ENCODE measurements around the gene LARP1. TPM values are rescaled to one million over a fixed set of nuclear protein-coding genes. Genes with fewer than 3 reads are reported as not detected.
"Not testable (repeated sequence)": the region's sequence is repeated elsewhere in the genome, so short reads cannot be mapped to it uniquely, and the experiment has no call there.

Gene LARP1
- total RNA-seq, 3 donors from 2014 or later, result 64.0 to 123 (median 73.7) TPM

GRCh38 chr5:154758493-154758892, 3.3 kb downstream of the LARP1 start:
- no peaks in the 10 kb centered on the region for H3K36me3 ChIP-seq
- no peak for TF ChIP-seq POLR2A (IDR thresholded peaks at IDR 0.05)
- TF ChIP-seq POLR2AphosphoS5 (IDR thresholded peaks at IDR 0.05), result no peak
- TF ChIP-seq CTCF (IDR thresholded peaks at IDR 0.05), result no peak
- H3K9me3 ChIP-seq, result no peaks in the 10 kb centered on the region
- DNase-seq (ENCODE audit: low spot score in 2 of 2), result no peak
- intact Hi-C loops (cut with DNase I; ENCODE audit: low total_unique reads), result no loop called here
- H3K27ac ChIP-seq, result peak overlapping the region; percentile 94 to 98
- no peaks in the 10 kb centered on the region for H3K27me3 ChIP-seq
- H3K4me3 ChIP-seq, result peak overlapping the region; percentile 82 to 99 (median 98)
- H3K4me1 ChIP-seq, result peaks cover 3 to 26% of the 10 kb centered on the region in 2 donors

GRCh38 chr5:154758977-154759376, 3.8 kb downstream of the LARP1 start:
- Histone ChIP-seq H3K4me3 (peak overlapping the region in 1 of 3 donors; percentile 99), H3K4me1 (peaks cover 3 to 21% of the 10 kb centered on the region in 2 donors), H3K27ac (peak overlapping the region in 1 of 2 donors; percentile 2), H3K36me3 (no peaks in the 10 kb centered on the region), H3K9me3 (no peaks in the 10 kb centered on the region), H3K27me3 (no peaks in the 10 kb centered on the region)
- intact Hi-C loops (cut with DNase I; ENCODE audit: low total_unique reads), result no loop called here
- no peak for DNase-seq (ENCODE audit: low spot score in 2 of 2)
- TF ChIP-seq CTCF (IDR thresholded peaks at IDR 0.05) (no peak), POLR2AphosphoS5 (IDR thresholded peaks at IDR 0.05) (no peak), POLR2A (IDR thresholded peaks at IDR 0.05) (no peak)

- H3K4me1 ChIP-seq, result peaks cover 3 to 17% of the 10 kb centered on the region in 2 donors
- H3K4me3 ChIP-seq; H3K27me3 ChIP-seq; H3K9me3 ChIP-seq; DNase-seq (ENCODE audit: low spot score in 2 of 2); H3K27ac ChIP-seq; H3K36me3 ChIP-seq; intact Hi-C loops (cut with DNase I; ENCODE audit: low total_unique reads): not testable (repeated sequence)
Measured at GRCh38 chr5:154759868-154760267, 4.7 kb downstream of the LARP1 start.

- Histone ChIP-seq H3K9me3 (no peaks in the 10 kb centered on the region), H3K4me1 (peaks cover 3 to 17% of the 10 kb centered on the region in 2 donors), H3K4me3 (no peak overlapping the region), H3K36me3 (no peaks in the 10 kb centered on the region), H3K27me3 (no peaks in the 10 kb centered on the region), H3K27ac (peak overlapping the region; percentile 15 to 30)
- TF ChIP-seq CTCF (IDR thresholded peaks at IDR 0.05) (no peak), POLR2AphosphoS5 (IDR thresholded peaks at IDR 0.05) (no peak), POLR2A (IDR thresholded peaks at IDR 0.05) (no peak)
- DNase-seq (ENCODE audit: low spot score in 2 of 2), result no peak
- intact Hi-C loops (cut with DNase I; ENCODE audit: low total_unique reads), result no loop called here
Measured at GRCh38 chr5:154761046-154761736, 6.0 kb downstream of the LARP1 start.

GRCh38 chr5:154762261-154762660, 7.1 kb downstream of the LARP1 start:
- no peak for DNase-seq (ENCODE audit: low spot score in 2 of 2)
- H3K36me3 ChIP-seq, result no peaks in the 10 kb centered on the region
- peaks cover 3 to 17% of the 10 kb centered on the region in 2 donors for H3K4me1 ChIP-seq
- H3K27me3 ChIP-seq, result no peaks in the 10 kb centered on the region
- intact Hi-C loops (cut with DNase I; ENCODE audit: low total_unique reads), result no loop called here
- no peaks in the 10 kb centered on the region for H3K9me3 ChIP-seq
- TF ChIP-seq CTCF (IDR thresholded peaks at IDR 0.05), result no peak
- TF ChIP-seq POLR2A (IDR thresholded peaks at IDR 0.05), result no peak
- no peak for TF ChIP-seq POLR2AphosphoS5 (IDR thresholded peaks at IDR 0.05)
- no peak overlapping the region for H3K4me3 ChIP-seq
- H3K27ac ChIP-seq, result peak overlapping the region in 1 of 2 donors; percentile 30
